ENCODE data around the gene CYB5A. TPM values are rescaled to one million over a fixed set of nuclear protein-coding genes. Genes with fewer than 3 reads are reported as not detected.

CYB5A gene
- total RNA-seq, 1 donor from 2014 or later: 105 TPM

- Histone ChIP-seq H3K27me3 (ENCODE audit: low read depth) (no peaks in the 10 kb centered on the region), H3K27ac (replicated peaks) (peak overlapping the region; percentile 90), H3K4me1 (peaks cover 87% of the 10 kb centered on the region), H3K36me3 (no peaks in the 10 kb centered on the region), H3K4me3 (no peak overlapping the region), H3K9me3 (replicated peaks) (no peaks in the 10 kb centered on the region)
- intact Hi-C loops (cut with micrococcal nuclease): no loop called here
- DNase-seq: no peak
- no peak for TF ChIP-seq CTCF (IDR thresholded peaks at IDR 0.05; ENCODE audit: borderline replicate concordance)
These were observed 10.5 kb downstream of the CYB5A start for GRCh38 chr18:74281011-74281979.

- H3K27me3 ChIP-seq (ENCODE audit: low read depth): no peaks in the 10 kb centered on the region
- H3K4me3 ChIP-seq: no peak overlapping the region
- no peak for TF ChIP-seq CTCF (IDR thresholded peaks at IDR 0.05; ENCODE audit: borderline replicate concordance)
- no peak for DNase-seq
- intact Hi-C loops (cut with micrococcal nuclease): no loop called here
- peaks cover 86% of the 10 kb centered on the region for H3K4me1 ChIP-seq
- H3K27ac ChIP-seq (replicated peaks): peak overlapping the region; percentile 52
- H3K36me3 ChIP-seq: no peaks in the 10 kb centered on the region
- no peaks in the 10 kb centered on the region for H3K9me3 ChIP-seq (replicated peaks)
These were observed 12.8 kb downstream of the CYB5A start for GRCh38 chr18:74278983-74279382.

- intact Hi-C loops (cut with micrococcal nuclease): no loop called here
- peaks cover 86% of the 10 kb centered on the region for H3K4me1 ChIP-seq
- H3K4me3 ChIP-seq: no peak overlapping the region
- peak; percentile 37 for DNase-seq
- H3K9me3 ChIP-seq (replicated peaks): no peaks in the 10 kb centered on the region
- no peaks in the 10 kb centered on the region for H3K36me3 ChIP-seq
- H3K27me3 ChIP-seq (ENCODE audit: low read depth): no peaks in the 10 kb centered on the region
- TF ChIP-seq CTCF (IDR thresholded peaks at IDR 0.05; ENCODE audit: borderline replicate concordance): no peak
- peak overlapping the region; percentile 52 for H3K27ac ChIP-seq (replicated peaks)
These were observed 13.7 kb downstream of the CYB5A start for GRCh38 chr18:74278058-74278457.

- Histone ChIP-seq H3K9me3 (replicated peaks) (no peaks in the 10 kb centered on the region), H3K4me3 (no peak overlapping the region), H3K27me3 (ENCODE audit: low read depth) (no peaks in the 10 kb centered on the region), H3K4me1 (peaks cover 82% of the 10 kb centered on the region), H3K36me3 (no peaks in the 10 kb centered on the region), H3K27ac (replicated peaks) (peak overlapping the region; percentile 52)
- no peak for DNase-seq
- no peak for TF ChIP-seq CTCF (IDR thresholded peaks at IDR 0.05; ENCODE audit: borderline replicate concordance)
- intact Hi-C loops (cut with micrococcal nuclease): no loop called here
These were observed 14.5 kb downstream of the CYB5A start for GRCh38 chr18:74277296-74277695.

- Histone ChIP-seq H3K27me3 (ENCODE audit: low read depth) (no peaks in the 10 kb centered on the region), H3K27ac (replicated peaks) (peak overlapping the region; percentile 52), H3K9me3 (replicated peaks) (no peaks in the 10 kb centered on the region), H3K36me3 (no peaks in the 10 kb centered on the region), H3K4me3 (no peak overlapping the region), H3K4me1 (peaks cover 79% of the 10 kb centered on the region)
- intact Hi-C loops (cut with micrococcal nuclease): no loop called here
- DNase-seq: no peak
- TF ChIP-seq CTCF (IDR thresholded peaks at IDR 0.05; ENCODE audit: borderline replicate concordance): no peak
These were observed 15.2 kb downstream of the CYB5A start for GRCh38 chr18:74276609-74277008.
